H1 (cell line): ENCODE measurements around the gene NBAS.

Experiments
- EP300 ChIP-seq, 2 experiments: IDR thresholded peaks; 1 replicate in 1 of 2; 2 replicates in 1 of 2; pipeline ENCODE4 v1.6.1; 2011 to 2012; ENCODE audit warnings: low read depth in 2 of 2, low read length in 2 of 2, mild to moderate bottlenecking in 2 of 2, borderline replicate concordance in 1 of 2, inconsistent platforms in 1 of 2, moderate library complexity in 1 of 2
- EZH2 ChIP-seq: fragments of 200-600 bp; sonication (generic); IDR thresholded peaks from 2 replicates; pipeline ENCODE4 v1.7.1; 2012; ENCODE audit warnings: low read depth, mild to moderate bottlenecking, moderate library complexity, low read length, inconsistent platforms; ENCODE audit not compliant: severe bottlenecking
- FOSL1 ChIP-seq: IDR thresholded peaks from 2 replicates; pipeline ENCODE4 v1.6.1; 2011; ENCODE audit warnings: mild to moderate bottlenecking, low read depth, low read length, moderate library complexity; ENCODE audit not compliant: insufficient read depth
- HDAC6 ChIP-seq: IDR thresholded peaks from one replicate; pipeline ENCODE4 v1.7.1; 2012; ENCODE audit warnings: low read depth, mild to moderate bottlenecking, inconsistent platforms, low read length, moderate library complexity
- JUND ChIP-seq: IDR thresholded peaks from 2 replicates; pipeline ENCODE4 v1.6.1; 2011; ENCODE audit warnings: mild to moderate bottlenecking, improper control_type of control experiment, low read length
- POLR2A ChIP-seq, 2 experiments: IDR thresholded peaks; 1 replicate in 1 of 2; 2 replicates in 1 of 2; pipeline ENCODE4 v1.6.1; 2011; ENCODE audit warnings: low read depth in 2 of 2, low read length in 2 of 2, mild to moderate bottlenecking in 2 of 2; ENCODE audit errors: control extremely low read depth in 1 of 2
- RAD21 ChIP-seq, 2 experiments: IDR thresholded peaks in 1 of 2; conservative IDR thresholded peaks in 1 of 2; 2 replicates each; pipeline ENCODE4 v1.6.1; 2011; ENCODE audit warnings: low read depth in 2 of 2, low read length in 2 of 2, improper control_type of control experiment in 1 of 2, inconsistent platforms in 1 of 2, mild to moderate bottlenecking in 1 of 2, moderate library complexity in 1 of 2
- SIN3A ChIP-seq, 2 experiments: IDR thresholded peaks in 1 of 2; conservative IDR thresholded peaks in 1 of 2; 2 replicates each; pipeline ENCODE4 v1.6.1; 2011 to 2012; ENCODE audit warnings: low read length in 2 of 2, improper control_type of control experiment in 1 of 2, low read depth in 1 of 2, mild to moderate bottlenecking in 1 of 2
- TBP ChIP-seq: IDR thresholded peaks from 2 replicates; pipeline ENCODE4 v1.6.1; 2011; ENCODE audit warnings: low read depth, low read length, improper control_type of control experiment
- USF2 ChIP-seq: IDR thresholded peaks from 2 replicates; pipeline ENCODE4 v1.6.1; 2011; ENCODE audit warnings: low read length, improper control_type of control experiment
- TF ChIP-seq, protein P1 (sequence below), 3 experiments: IDR thresholded peaks; 1 replicate in 2 of 3; 2 replicates in 1 of 3; pipeline versions ENCODE4 v1.5.1 to v1.6.1; 2011; ENCODE audit warnings: low read length in 3 of 3, mild to moderate bottlenecking in 3 of 3, inconsistent platforms in 2 of 3, low read depth in 1 of 3, moderate library complexity in 1 of 3; ENCODE audit not compliant: insufficient read depth in 1 of 3; ENCODE audit errors: control extremely low read depth in 1 of 3
- TF ChIP-seq, protein P2 (sequence below): IDR thresholded peaks from 2 replicates; pipeline ENCODE4 v1.6.1; 2012; ENCODE audit warnings: low read length, inconsistent platforms

DNA sequence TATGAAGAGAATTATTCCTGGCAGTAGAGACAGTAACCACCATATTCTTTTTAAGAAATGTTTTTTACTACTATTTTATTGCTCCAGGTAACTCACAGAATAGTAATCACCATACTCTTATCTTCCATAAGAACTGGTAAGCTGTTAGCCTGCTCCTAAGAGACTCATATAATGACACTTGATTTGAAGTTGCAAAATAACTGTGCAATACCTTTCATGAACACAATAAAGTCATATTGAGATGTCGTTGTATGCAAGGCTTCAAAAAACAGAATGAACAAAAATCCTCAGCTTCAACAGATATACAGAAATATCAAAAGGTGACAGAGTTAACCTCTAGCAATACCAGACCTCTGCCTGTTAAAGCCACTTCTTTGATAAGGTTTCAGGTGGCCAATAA, 360.1 kb downstream of the NBAS start:
- TF ChIP-seq JUND (no peak), EP300 (IDR thresholded peaks at IDR 0.05; ENCODE audit: borderline replicate concordance in 1 of 2, low read depth in 2 of 2, low read length in 2 of 2) (no peak), RAD21 (IDR thresholded peaks at IDR 0.05 in 1 of 2, conservative IDR thresholded peaks at IDR 0.05 in 1 of 2; ENCODE audit: low read depth in 2 of 2, low read length in 2 of 2) (no peak), SIN3A (conservative IDR thresholded peaks at IDR 0.05 in 1 of 2, IDR thresholded peaks at IDR 0.05 in 1 of 2; ENCODE audit: low read depth in 1 of 2, low read length in 2 of 2) (no peak), POLR2A (IDR thresholded peaks at IDR 0.05; ENCODE audit: control extremely low read depth in 1 of 2, low read depth in 2 of 2, low read length in 2 of 2) (no peak), EZH2 (no peak), TBP (no peak), USF2 (no peak), HDAC6 (no peak), FOSL1 (no peak)
- TF ChIP-seq, protein P1, sequence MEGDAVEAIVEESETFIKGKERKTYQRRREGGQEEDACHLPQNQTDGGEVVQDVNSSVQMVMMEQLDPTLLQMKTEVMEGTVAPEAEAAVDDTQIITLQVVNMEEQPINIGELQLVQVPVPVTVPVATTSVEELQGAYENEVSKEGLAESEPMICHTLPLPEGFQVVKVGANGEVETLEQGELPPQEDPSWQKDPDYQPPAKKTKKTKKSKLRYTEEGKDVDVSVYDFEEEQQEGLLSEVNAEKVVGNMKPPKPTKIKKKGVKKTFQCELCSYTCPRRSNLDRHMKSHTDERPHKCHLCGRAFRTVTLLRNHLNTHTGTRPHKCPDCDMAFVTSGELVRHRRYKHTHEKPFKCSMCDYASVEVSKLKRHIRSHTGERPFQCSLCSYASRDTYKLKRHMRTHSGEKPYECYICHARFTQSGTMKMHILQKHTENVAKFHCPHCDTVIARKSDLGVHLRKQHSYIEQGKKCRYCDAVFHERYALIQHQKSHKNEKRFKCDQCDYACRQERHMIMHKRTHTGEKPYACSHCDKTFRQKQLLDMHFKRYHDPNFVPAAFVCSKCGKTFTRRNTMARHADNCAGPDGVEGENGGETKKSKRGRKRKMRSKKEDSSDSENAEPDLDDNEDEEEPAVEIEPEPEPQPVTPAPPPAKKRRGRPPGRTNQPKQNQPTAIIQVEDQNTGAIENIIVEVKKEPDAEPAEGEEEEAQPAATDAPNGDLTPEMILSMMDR (IDR thresholded peaks at IDR 0.05; ENCODE audit: control extremely low read depth in 1 of 3, insufficient read depth in 1 of 3, low read depth in 1 of 3, low read length in 3 of 3) = no peak
- TF ChIP-seq, protein P2, sequence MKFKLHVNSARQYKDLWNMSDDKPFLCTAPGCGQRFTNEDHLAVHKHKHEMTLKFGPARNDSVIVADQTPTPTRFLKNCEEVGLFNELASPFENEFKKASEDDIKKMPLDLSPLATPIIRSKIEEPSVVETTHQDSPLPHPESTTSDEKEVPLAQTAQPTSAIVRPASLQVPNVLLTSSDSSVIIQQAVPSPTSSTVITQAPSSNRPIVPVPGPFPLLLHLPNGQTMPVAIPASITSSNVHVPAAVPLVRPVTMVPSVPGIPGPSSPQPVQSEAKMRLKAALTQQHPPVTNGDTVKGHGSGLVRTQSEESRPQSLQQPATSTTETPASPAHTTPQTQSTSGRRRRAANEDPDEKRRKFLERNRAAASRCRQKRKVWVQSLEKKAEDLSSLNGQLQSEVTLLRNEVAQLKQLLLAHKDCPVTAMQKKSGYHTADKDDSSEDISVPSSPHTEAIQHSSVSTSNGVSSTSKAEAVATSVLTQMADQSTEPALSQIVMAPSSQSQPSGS = no peak
